H9 (cell line): Measurements from ENCODE around the gene PRPF6. TPM values are rescaled to one million over a fixed set of nuclear protein-coding genes. Genes with fewer than 3 reads are reported as not detected.

Experiments used
- DNase-seq: peaks from one replicate; pipeline ENCODE4 v3.0.0-alpha.2; 2017
- H2AFZ ChIP-seq: one replicate; pipeline ENCODE4 v1.6.1; 2013; ENCODE audit warnings: mild to moderate bottlenecking, low read length, control low read depth, moderate library complexity
- H2AK5ac ChIP-seq: 2 replicates; pipeline ENCODE4 v1.6.1; 2013; ENCODE audit warnings: low read length, control low read depth, mixed read lengths; ENCODE audit not compliant: insufficient read length
- H2BK120ac ChIP-seq: one replicate; pipeline ENCODE4 v1.6.1; 2013; ENCODE audit warnings: low read depth, mild to moderate bottlenecking, low read length, control low read depth, inconsistent platforms; ENCODE audit not compliant: poor library complexity, severe bottlenecking
- H2BK12ac ChIP-seq: 2 replicates; pipeline ENCODE4 v1.6.1; 2013; ENCODE audit warnings: low read length, control low read depth, mixed read lengths, low read depth; ENCODE audit not compliant: insufficient read length
- H2BK15ac ChIP-seq: 2 replicates; pipeline ENCODE4 v1.6.1; 2013; ENCODE audit warnings: low read depth, low read length, control low read depth
- H2BK20ac ChIP-seq: one replicate; pipeline ENCODE4 v1.6.1; 2013; ENCODE audit warnings: low read depth, mild to moderate bottlenecking, low read length, control low read depth, inconsistent platforms; ENCODE audit not compliant: poor library complexity, severe bottlenecking
- H2BK5ac ChIP-seq: 2 replicates; pipeline ENCODE4 v1.6.1; 2013; ENCODE audit warnings: low read length, control low read depth, mixed read lengths; ENCODE audit not compliant: insufficient read length
- H3K14ac ChIP-seq: 2 replicates; pipeline ENCODE4 v1.6.1; 2013; ENCODE audit warnings: low read length, control low read depth; ENCODE audit not compliant: insufficient read depth
- H3K18ac ChIP-seq: 2 replicates; pipeline ENCODE4 v1.6.1; 2013; ENCODE audit warnings: low read depth, mild to moderate bottlenecking, mixed read lengths, low read length, control low read depth; ENCODE audit not compliant: insufficient read length
- H3K23ac ChIP-seq: 2 replicates; pipeline ENCODE4 v1.6.1; 2013; ENCODE audit warnings: low read length, control low read depth, mixed read lengths, low read depth; ENCODE audit not compliant: insufficient read length
- H3K23me2 ChIP-seq: 2 replicates; pipeline ENCODE4 v1.6.1; 2013; ENCODE audit warnings: low read depth, mild to moderate bottlenecking, mixed read lengths, low read length, control low read depth; ENCODE audit not compliant: insufficient read length, poor library complexity, severe bottlenecking
- H3K27ac ChIP-seq: 2 replicates; pipeline ENCODE4 v1.5.1; 2013; ENCODE audit warnings: low read length, control low read depth, mixed read lengths, low read depth; ENCODE audit not compliant: insufficient read length
- H3K27me3 ChIP-seq: 2 replicates; pipeline ENCODE4 v1.6.1; 2013; ENCODE audit warnings: low read length, control low read depth, inconsistent platforms; ENCODE audit not compliant: insufficient read depth
- H3K4ac ChIP-seq: 2 replicates; pipeline ENCODE4 v1.6.1; 2013; ENCODE audit warnings: low read depth, mild to moderate bottlenecking, control low read depth, inconsistent platforms, low read length, moderate library complexity
- H3K4me1 ChIP-seq: 2 replicates; pipeline ENCODE4 v1.6.1; 2013; ENCODE audit warnings: low read length, control low read depth, inconsistent platforms; ENCODE audit not compliant: insufficient read depth
- H3K4me2 ChIP-seq: 2 replicates; pipeline ENCODE4 v1.6.1; 2013; ENCODE audit warnings: low read length, control low read depth, mixed read lengths; ENCODE audit not compliant: insufficient read length, insufficient read depth
- H3K56ac ChIP-seq: 2 replicates; pipeline ENCODE4 v1.6.1; 2013; ENCODE audit warnings: low read depth, mild to moderate bottlenecking, mixed read lengths, low read length, control low read depth; ENCODE audit not compliant: insufficient read length
- H3K79me1 ChIP-seq: 2 replicates; pipeline ENCODE4 v1.6.1; 2013; ENCODE audit warnings: low read depth, mild to moderate bottlenecking, moderate library complexity, low read length, control low read depth, inconsistent platforms; ENCODE audit not compliant: insufficient read depth, poor library complexity, severe bottlenecking
- H3K79me2 ChIP-seq: 2 replicates; pipeline ENCODE4 v1.6.1; 2013; ENCODE audit warnings: low read length, control low read depth, inconsistent platforms; ENCODE audit not compliant: insufficient read depth
- H3K9ac ChIP-seq: 2 replicates; pipeline ENCODE4 v1.6.1; 2013; ENCODE audit warnings: low read length, control low read depth, mixed read lengths; ENCODE audit not compliant: insufficient read length; ENCODE audit errors: extremely low read depth
- H3K9me3 ChIP-seq: one replicate; pipeline ENCODE4 v1.6.1; 2013; ENCODE audit warnings: low read depth, low read length, inconsistent platforms; ENCODE audit not compliant: control insufficient read depth
- H3T11ph ChIP-seq: one replicate; pipeline ENCODE4 v1.6.1; 2013; ENCODE audit warnings: mild to moderate bottlenecking, low read length, control low read depth, inconsistent platforms
- H4K20me1 ChIP-seq: one replicate; pipeline ENCODE4 v1.6.1; 2013; ENCODE audit not compliant: control insufficient read depth, insufficient read length, insufficient read depth
- H4K5ac ChIP-seq: 2 replicates; pipeline ENCODE4 v1.6.1; 2013; ENCODE audit warnings: low read depth, mild to moderate bottlenecking, mixed read lengths, low read length, control low read depth; ENCODE audit not compliant: insufficient read length
- H4K8ac ChIP-seq: replicated peaks from 2 replicates; pipeline ENCODE4 v1.6.1; 2013; ENCODE audit warnings: low read length, control low read depth, mixed read lengths, low read depth; ENCODE audit not compliant: insufficient read length
- H4K91ac ChIP-seq: 2 replicates; pipeline ENCODE4 v1.6.1; 2013; ENCODE audit warnings: low read depth, mild to moderate bottlenecking, moderate library complexity, mixed read lengths, low read length, control low read depth; ENCODE audit not compliant: insufficient read length
- H3K27ac Mint-ChIP-seq, 3 experiments: 2 replicates in 2 of 3; 3 replicates in 1 of 3; pipeline ENCODE4 v1.8.0; 2020 to 2021; ENCODE audit warnings: mixed read lengths in 3 of 3, mild to moderate bottlenecking in 1 of 3, moderate library complexity in 1 of 3
- H3K27me3 Mint-ChIP-seq: 2 replicates; pipeline ENCODE4 v1.8.0; 2021; ENCODE audit warnings: low read depth, mild to moderate bottlenecking, moderate library complexity, mixed read lengths
- H3K36me3 Mint-ChIP-seq, 3 experiments: 2 replicates in 2 of 3; 3 replicates in 1 of 3; pipeline ENCODE4 v1.8.0; 2020 to 2021; ENCODE audit warnings: low read depth in 3 of 3, mixed read lengths in 3 of 3; ENCODE audit not compliant: insufficient read depth in 1 of 3
- H3K4me1 Mint-ChIP-seq, 2 experiments: 2 replicates each; pipeline ENCODE4 v1.8.0; 2020; ENCODE audit warnings: mixed read lengths in 2 of 2
- H3K4me3 Mint-ChIP-seq, 2 experiments: 2 replicates in 1 of 2; 3 replicates in 1 of 2; pipeline ENCODE4 v1.8.0; 2020 to 2021; ENCODE audit warnings: mild to moderate bottlenecking in 2 of 2, mixed read lengths in 2 of 2, moderate library complexity in 1 of 2
- H3K9me3 Mint-ChIP-seq, 2 experiments: 2 replicates in 1 of 2; 3 replicates in 1 of 2; pipeline ENCODE4 v1.8.0; 2020; ENCODE audit warnings: mild to moderate bottlenecking in 2 of 2, mixed read lengths in 2 of 2, moderate library complexity in 1 of 2
- WGBS: extraction: QIAGEN DNeasy Blood & Tissue Kit; methylation state at CpG from one replicate; pipeline ENCODE4 v1.1.7; 2013; ENCODE audit warnings: missing lambda C conversion rate, low lambda C conversion rate, mixed read lengths; ENCODE audit not compliant: insufficient read length; ENCODE audit errors: extremely low coverage; 5-methylcytosine and 5-hydroxymethylcytosine counted together
- total RNA-seq: library from RNA; stranded (reverse); gene quantifications from 2 replicates; pipeline ENCODE4 v1.2.1, GENCODE V29; 2021
- TF ChIP-seq, protein P1 (sequence below): fragments of 200-600 bp; sonication (generic); conservative IDR thresholded peaks from 3 replicates; pipeline ENCODE4 v1.8.0; 2021; ENCODE audit warnings: antibody characterized with exemption, mild to moderate bottlenecking

Gene PRPF6
- total RNA-seq, 1 experiment from 2014 or later = 87.9 TPM

DNA sequence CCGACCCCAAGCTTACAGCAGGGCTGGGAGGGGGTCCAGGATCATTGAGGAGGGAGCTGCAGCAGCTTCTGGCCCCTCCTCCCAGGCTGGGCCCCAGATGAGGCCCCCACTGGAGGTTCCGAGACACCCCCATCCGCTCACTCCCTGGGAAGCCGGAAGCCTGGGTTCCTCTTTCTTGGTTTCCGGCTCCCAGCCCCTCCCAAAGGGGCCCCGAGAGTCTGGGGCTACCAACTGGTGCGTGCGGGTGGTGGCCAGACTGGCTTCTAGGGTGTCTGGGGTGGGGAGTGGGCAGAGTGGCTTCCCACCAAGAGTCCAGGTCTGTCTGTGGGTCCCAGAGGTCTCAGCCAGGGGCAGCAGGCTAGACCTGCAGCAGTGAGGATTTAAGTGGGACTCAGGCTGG, 96.2 kb downstream of the PRPF6 start:
- H2BK120ac ChIP-seq = no peak overlapping the region
- H2BK5ac ChIP-seq = no peak overlapping the region
- H3K23me2 ChIP-seq = peaks cover 6% of the 10 kb centered on the region
- no peak overlapping the region for H4K8ac ChIP-seq
- no peak overlapping the region for H4K5ac ChIP-seq
- no peaks in the 10 kb centered on the region for H3K79me1 ChIP-seq
- no peak overlapping the region for H3K9ac ChIP-seq
- no peak overlapping the region for H2BK12ac ChIP-seq
- H3K56ac ChIP-seq = no peak overlapping the region
- no peak overlapping the region for H2AK5ac ChIP-seq
- no peak overlapping the region for H3K4ac ChIP-seq
- H3K14ac ChIP-seq = no peak overlapping the region
- no peak overlapping the region for H3T11ph ChIP-seq
- no peaks in the 10 kb centered on the region for H3K79me2 ChIP-seq
- TF ChIP-seq, protein P1, sequence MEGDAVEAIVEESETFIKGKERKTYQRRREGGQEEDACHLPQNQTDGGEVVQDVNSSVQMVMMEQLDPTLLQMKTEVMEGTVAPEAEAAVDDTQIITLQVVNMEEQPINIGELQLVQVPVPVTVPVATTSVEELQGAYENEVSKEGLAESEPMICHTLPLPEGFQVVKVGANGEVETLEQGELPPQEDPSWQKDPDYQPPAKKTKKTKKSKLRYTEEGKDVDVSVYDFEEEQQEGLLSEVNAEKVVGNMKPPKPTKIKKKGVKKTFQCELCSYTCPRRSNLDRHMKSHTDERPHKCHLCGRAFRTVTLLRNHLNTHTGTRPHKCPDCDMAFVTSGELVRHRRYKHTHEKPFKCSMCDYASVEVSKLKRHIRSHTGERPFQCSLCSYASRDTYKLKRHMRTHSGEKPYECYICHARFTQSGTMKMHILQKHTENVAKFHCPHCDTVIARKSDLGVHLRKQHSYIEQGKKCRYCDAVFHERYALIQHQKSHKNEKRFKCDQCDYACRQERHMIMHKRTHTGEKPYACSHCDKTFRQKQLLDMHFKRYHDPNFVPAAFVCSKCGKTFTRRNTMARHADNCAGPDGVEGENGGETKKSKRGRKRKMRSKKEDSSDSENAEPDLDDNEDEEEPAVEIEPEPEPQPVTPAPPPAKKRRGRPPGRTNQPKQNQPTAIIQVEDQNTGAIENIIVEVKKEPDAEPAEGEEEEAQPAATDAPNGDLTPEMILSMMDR = no peak
- H4K91ac ChIP-seq = no peak overlapping the region
- Mint-ChIP-seq H3K4me1 (peaks cover 20 to 25% of the 10 kb centered on the region in 2 experiments), H3K9me3 (no peaks in the 10 kb centered on the region), H3K4me3 (no peak overlapping the region), H3K27ac (no peak overlapping the region), H3K36me3 (no peaks in the 10 kb centered on the region; a peak in 2 of 7 replicates), H3K27me3 (peaks cover 20% of the 10 kb centered on the region)
- no CpG with 5 or more reads among the region's 8 CpGs for WGBS
- no peaks in the 10 kb centered on the region for H3K9me3 ChIP-seq
- H3K27ac ChIP-seq = no peak overlapping the region
- H3K27me3 ChIP-seq = no peaks in the 10 kb centered on the region
- no peak overlapping the region for H2BK15ac ChIP-seq
- no peaks in the 10 kb centered on the region for H4K20me1 ChIP-seq
- no peak overlapping the region for H3K4me2 ChIP-seq
- no peak for DNase-seq
- no peak overlapping the region for H3K18ac ChIP-seq
- no peak overlapping the region for H3K23ac ChIP-seq
- no peak overlapping the region for H2AFZ ChIP-seq
- H3K4me1 ChIP-seq = no peaks in the 10 kb centered on the region; the same call in 1 of the 2 replicates
- no peak overlapping the region for H2BK20ac ChIP-seq
